WTC11 (cell line): ENCODE results near the gene NCOA1. TPM values are rescaled to one million over a fixed set of nuclear protein-coding genes. Genes with fewer than 3 reads are reported as not detected.
A peak's percentile ranks its signal among the peaks of the same experiment; 100 is the strongest.

Experiments used
- ATAC-seq: fragments of 200-7000 bp; cut with Tn5 transposase; 2 replicates; pipeline ENCODE4 v1.10.0; 2021; ENCODE audit warnings: mild to moderate bottlenecking, moderate library complexity
- CTCF ChIA-PET: fragments of 300-600 bp; sonication (Branson Sonifier 250); formaldehyde crosslinking; loops from one replicate; lab custom pipeline; 2021; ENCODE audit warnings: antibody characterized with exemption; lab: Charles Lee
- POLR2A ChIA-PET: fragments of 350-600 bp; sonication (Branson Sonifier 250); formaldehyde crosslinking; loops from one replicate; lab custom pipeline; 2021; ENCODE audit warnings: antibody characterized with exemption; lab: Charles Lee
- DNase-seq: peaks from one replicate; pipeline ENCODE4 v3.0.0; 2021; ENCODE audit warnings: low spot score
- H3K27ac Mint-ChIP-seq: 2 replicates; pipeline ENCODE4 v1.8.0; 2021; ENCODE audit warnings: mixed read lengths
- H3K27me3 Mint-ChIP-seq: 2 replicates; pipeline ENCODE4 v1.8.0; 2021; ENCODE audit warnings: low read depth, mild to moderate bottlenecking, moderate library complexity, mixed read lengths
- H3K36me3 Mint-ChIP-seq: 2 replicates; pipeline ENCODE4 v1.8.0; 2021; ENCODE audit warnings: mixed read lengths
- H3K4me1 Mint-ChIP-seq: 2 replicates; pipeline ENCODE4 v1.8.0; 2022; ENCODE audit warnings: mixed read lengths
- H3K4me3 Mint-ChIP-seq: 2 replicates; pipeline ENCODE4 v1.8.0; 2021; ENCODE audit warnings: mild to moderate bottlenecking, moderate library complexity, mixed read lengths
- H3K9me3 Mint-ChIP-seq: 2 replicates; pipeline ENCODE4 v1.8.0; 2021; ENCODE audit warnings: mixed read lengths
- ESRRA ChIP-seq: sonication (generic); formaldehyde crosslinking; IDR thresholded peaks from 2 replicates; pipeline ENCODE4 v1.8.1; 2022; ENCODE audit warnings: mild to moderate bottlenecking, missing genetic modification reagents, borderline replicate concordance
- IRF2 ChIP-seq: sonication (generic); formaldehyde crosslinking; IDR thresholded peaks from 2 replicates; pipeline ENCODE4 v1.8.0; 2022; ENCODE audit warnings: low read depth, missing genetic modification reagents, borderline replicate concordance
- JAZF1 ChIP-seq: fragments of 250-450 bp; sonication (Bioruptor Pico); IDR thresholded peaks from 2 replicates; pipeline ENCODE4 v1.9.0; 2021; ENCODE audit warnings: moderate library complexity, mild to moderate bottlenecking, inconsistent platforms
- MYBL2 ChIP-seq: sonication (generic); formaldehyde crosslinking; IDR thresholded peaks from 2 replicates; pipeline ENCODE4 v1.8.1; 2023; ENCODE audit warnings: mild to moderate bottlenecking, moderate library complexity, missing genetic modification reagents
- NR2C2 ChIP-seq: sonication (generic); formaldehyde crosslinking; IDR thresholded peaks from 2 replicates; pipeline ENCODE4 v1.8.0; 2022; ENCODE audit warnings: mild to moderate bottlenecking, missing genetic modification reagents
- RORB ChIP-seq: fragments of 250-450 bp; sonication (Bioruptor Pico); IDR thresholded peaks from 2 replicates; pipeline ENCODE4 v1.9.0; 2021; ENCODE audit warnings: mild to moderate bottlenecking
- SMAD4 ChIP-seq: sonication (generic); formaldehyde crosslinking; IDR thresholded peaks from 2 replicates; pipeline ENCODE4 v1.8.0; 2022; ENCODE audit warnings: mild to moderate bottlenecking, missing genetic modification reagents
- ZNF138 ChIP-seq: sonication (generic); formaldehyde crosslinking; conservative IDR thresholded peaks from 2 replicates; pipeline ENCODE4 v1.8.1; 2022; ENCODE audit warnings: mild to moderate bottlenecking, moderate library complexity, missing genetic modification reagents
- ZNF671 ChIP-seq: fragments of 250-450 bp; sonication (Bioruptor Pico); IDR thresholded peaks from 2 replicates; pipeline ENCODE4 v1.8.0; 2021; ENCODE audit warnings: mild to moderate bottlenecking
- total RNA-seq: library from RNA; stranded (reverse); gene quantifications from 3 replicates; pipeline ENCODE4 v1.2.3, GENCODE V29; 2021
- TF ChIP-seq, protein P1 (sequence below): sonication (generic); formaldehyde crosslinking; IDR thresholded peaks from 2 replicates; pipeline ENCODE4 v1.8.1; 2022; ENCODE audit warnings: mild to moderate bottlenecking, moderate library complexity, missing genetic modification reagents
- TF ChIP-seq, protein P2 (sequence below): sonication (generic); formaldehyde crosslinking; IDR thresholded peaks from 2 replicates; pipeline ENCODE4 v1.8.0; 2022; ENCODE audit warnings: mild to moderate bottlenecking, missing genetic modification reagents
- TF ChIP-seq, protein P3 (sequence below): sonication (generic); formaldehyde crosslinking; IDR thresholded peaks from 2 replicates; pipeline ENCODE4 v1.8.0; 2023; ENCODE audit warnings: missing genetic modification reagents, mild to moderate bottlenecking, borderline replicate concordance
- TF ChIP-seq, protein P4 (sequence below): sonication (generic); formaldehyde crosslinking; IDR thresholded peaks from 2 replicates; pipeline ENCODE4 v1.8.0; 2022; ENCODE audit warnings: mild to moderate bottlenecking, missing genetic modification reagents
- TF ChIP-seq, protein P5 (sequence below): fragments of 250-450 bp; sonication (Bioruptor Pico); IDR thresholded peaks from 2 replicates; pipeline ENCODE4 v2.1.2; 2022; ENCODE audit warnings: mild to moderate bottlenecking, moderate library complexity
- TF ChIP-seq, protein P6 (sequence below): sonication (generic); formaldehyde crosslinking; IDR thresholded peaks from 2 replicates; pipeline ENCODE4 v1.8.1; 2023; ENCODE audit warnings: mild to moderate bottlenecking, missing genetic modification reagents, moderate library complexity

The NCOA1 gene
- total RNA-seq, 1 experiment from 2014 or later = 16.9 TPM

DNA sequence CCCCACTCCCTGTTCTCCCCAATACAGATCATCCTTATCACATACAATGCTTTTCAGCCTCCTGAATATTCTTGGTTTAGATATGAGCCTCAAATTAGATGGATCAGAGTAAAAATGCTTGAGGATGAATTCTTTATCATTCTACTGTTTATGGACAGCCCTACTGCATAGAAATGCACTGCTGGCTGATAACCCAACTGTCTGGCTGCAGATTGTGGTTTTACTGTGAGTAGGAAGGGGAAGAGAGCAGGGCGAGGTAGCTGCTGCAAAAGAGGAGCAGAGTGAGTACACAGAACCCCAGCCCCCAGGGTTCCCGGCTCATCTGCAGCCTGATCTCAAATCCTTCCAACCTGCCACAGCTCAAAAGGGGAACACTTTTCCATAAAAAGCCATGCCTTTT is 29.4 kb upstream of the NCOA1 start:
- TF ChIP-seq MYBL2 (CRISPR knock-in tag) (no peak), SMAD4 (no peak)
- Mint-ChIP-seq H3K4me3 (no peak overlapping the region), H3K9me3 (no peaks in the 10 kb centered on the region), H3K27me3 (no peaks in the 10 kb centered on the region; the same call in 1 of the 2 replicates), H3K27ac (no peak overlapping the region), H3K36me3 (no peaks in the 10 kb centered on the region), H3K4me1 (peaks cover 12% of the 10 kb centered on the region)
- ChIA-PET CTCF (interaction anchor here (1.5 kb wide), 1 partner anchor 39 kb away, joined by 3 read pairs; no protein-coding TSS in a partner anchor), POLR2A (no interaction called here)
- DNase-seq = no peak
- peak; percentile 43 for ATAC-seq

DNA sequence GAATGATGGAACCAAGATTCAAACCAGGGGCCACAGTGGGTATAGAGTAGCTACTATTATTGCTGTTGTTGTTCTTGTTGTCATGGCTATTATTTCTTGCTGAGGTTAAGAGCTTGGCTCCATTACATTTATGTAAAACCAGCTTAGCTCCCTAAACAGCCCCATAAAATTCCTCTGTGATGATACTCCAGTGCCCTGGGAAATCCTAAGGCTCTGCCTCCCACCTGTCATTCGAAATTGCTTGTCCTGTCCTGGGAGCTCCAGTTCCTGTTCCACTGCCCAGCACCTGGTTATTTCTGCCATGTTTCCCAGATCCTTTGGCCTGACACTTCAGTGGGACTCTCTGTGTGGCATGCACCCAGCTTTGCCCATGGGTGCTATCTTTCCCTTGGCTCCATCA is 27.8 kb upstream of the NCOA1 start:
- CTCF ChIA-PET = interaction anchor here (1.5 kb wide), 1 partner anchor 41 kb away, joined by 3 read pairs; no protein-coding TSS in a partner anchor
- no peaks in the 10 kb centered on the region; the same call in 1 of the 2 replicates for H3K27me3 Mint-ChIP-seq
- DNase-seq = no peak
- H3K9me3 Mint-ChIP-seq = no peaks in the 10 kb centered on the region
- H3K36me3 Mint-ChIP-seq = no peaks in the 10 kb centered on the region
- no peak overlapping the region for H3K27ac Mint-ChIP-seq
- no peak for ATAC-seq
- no peak overlapping the region for H3K4me3 Mint-ChIP-seq
- TF ChIP-seq ZNF138 (CRISPR knock-in tag) = no peak
- TF ChIP-seq, protein P1, sequence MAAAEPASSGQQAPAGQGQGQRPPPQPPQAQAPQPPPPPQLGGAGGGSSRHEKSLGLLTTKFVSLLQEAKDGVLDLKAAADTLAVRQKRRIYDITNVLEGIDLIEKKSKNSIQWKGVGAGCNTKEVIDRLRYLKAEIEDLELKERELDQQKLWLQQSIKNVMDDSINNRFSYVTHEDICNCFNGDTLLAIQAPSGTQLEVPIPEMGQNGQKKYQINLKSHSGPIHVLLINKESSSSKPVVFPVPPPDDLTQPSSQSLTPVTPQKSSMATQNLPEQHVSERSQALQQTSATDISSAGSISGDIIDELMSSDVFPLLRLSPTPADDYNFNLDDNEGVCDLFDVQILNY (CRISPR knock-in tag) = no peak
- no peak for TF ChIP-seq NR2C2 (CRISPR knock-in tag)
- TF ChIP-seq RORB (CRISPR knock-in tag) = no peak
- TF ChIP-seq, protein P2, sequence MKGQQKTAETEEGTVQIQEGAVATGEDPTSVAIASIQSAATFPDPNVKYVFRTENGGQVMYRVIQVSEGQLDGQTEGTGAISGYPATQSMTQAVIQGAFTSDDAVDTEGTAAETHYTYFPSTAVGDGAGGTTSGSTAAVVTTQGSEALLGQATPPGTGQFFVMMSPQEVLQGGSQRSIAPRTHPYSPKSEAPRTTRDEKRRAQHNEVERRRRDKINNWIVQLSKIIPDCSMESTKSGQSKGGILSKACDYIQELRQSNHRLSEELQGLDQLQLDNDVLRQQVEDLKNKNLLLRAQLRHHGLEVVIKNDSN (CRISPR knock-in tag) = no peak
- TF ChIP-seq, protein P3, sequence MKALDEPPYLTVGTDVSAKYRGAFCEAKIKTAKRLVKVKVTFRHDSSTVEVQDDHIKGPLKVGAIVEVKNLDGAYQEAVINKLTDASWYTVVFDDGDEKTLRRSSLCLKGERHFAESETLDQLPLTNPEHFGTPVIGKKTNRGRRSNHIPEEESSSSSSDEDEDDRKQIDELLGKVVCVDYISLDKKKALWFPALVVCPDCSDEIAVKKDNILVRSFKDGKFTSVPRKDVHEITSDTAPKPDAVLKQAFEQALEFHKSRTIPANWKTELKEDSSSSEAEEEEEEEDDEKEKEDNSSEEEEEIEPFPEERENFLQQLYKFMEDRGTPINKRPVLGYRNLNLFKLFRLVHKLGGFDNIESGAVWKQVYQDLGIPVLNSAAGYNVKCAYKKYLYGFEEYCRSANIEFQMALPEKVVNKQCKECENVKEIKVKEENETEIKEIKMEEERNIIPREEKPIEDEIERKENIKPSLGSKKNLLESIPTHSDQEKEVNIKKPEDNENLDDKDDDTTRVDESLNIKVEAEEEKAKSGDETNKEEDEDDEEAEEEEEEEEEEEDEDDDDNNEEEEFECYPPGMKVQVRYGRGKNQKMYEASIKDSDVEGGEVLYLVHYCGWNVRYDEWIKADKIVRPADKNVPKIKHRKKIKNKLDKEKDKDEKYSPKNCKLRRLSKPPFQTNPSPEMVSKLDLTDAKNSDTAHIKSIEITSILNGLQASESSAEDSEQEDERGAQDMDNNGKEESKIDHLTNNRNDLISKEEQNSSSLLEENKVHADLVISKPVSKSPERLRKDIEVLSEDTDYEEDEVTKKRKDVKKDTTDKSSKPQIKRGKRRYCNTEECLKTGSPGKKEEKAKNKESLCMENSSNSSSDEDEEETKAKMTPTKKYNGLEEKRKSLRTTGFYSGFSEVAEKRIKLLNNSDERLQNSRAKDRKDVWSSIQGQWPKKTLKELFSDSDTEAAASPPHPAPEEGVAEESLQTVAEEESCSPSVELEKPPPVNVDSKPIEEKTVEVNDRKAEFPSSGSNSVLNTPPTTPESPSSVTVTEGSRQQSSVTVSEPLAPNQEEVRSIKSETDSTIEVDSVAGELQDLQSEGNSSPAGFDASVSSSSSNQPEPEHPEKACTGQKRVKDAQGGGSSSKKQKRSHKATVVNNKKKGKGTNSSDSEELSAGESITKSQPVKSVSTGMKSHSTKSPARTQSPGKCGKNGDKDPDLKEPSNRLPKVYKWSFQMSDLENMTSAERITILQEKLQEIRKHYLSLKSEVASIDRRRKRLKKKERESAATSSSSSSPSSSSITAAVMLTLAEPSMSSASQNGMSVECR (CRISPR knock-in tag) = no peak
- no peak for TF ChIP-seq IRF2 (CRISPR knock-in tag)
- TF ChIP-seq, protein P4, sequence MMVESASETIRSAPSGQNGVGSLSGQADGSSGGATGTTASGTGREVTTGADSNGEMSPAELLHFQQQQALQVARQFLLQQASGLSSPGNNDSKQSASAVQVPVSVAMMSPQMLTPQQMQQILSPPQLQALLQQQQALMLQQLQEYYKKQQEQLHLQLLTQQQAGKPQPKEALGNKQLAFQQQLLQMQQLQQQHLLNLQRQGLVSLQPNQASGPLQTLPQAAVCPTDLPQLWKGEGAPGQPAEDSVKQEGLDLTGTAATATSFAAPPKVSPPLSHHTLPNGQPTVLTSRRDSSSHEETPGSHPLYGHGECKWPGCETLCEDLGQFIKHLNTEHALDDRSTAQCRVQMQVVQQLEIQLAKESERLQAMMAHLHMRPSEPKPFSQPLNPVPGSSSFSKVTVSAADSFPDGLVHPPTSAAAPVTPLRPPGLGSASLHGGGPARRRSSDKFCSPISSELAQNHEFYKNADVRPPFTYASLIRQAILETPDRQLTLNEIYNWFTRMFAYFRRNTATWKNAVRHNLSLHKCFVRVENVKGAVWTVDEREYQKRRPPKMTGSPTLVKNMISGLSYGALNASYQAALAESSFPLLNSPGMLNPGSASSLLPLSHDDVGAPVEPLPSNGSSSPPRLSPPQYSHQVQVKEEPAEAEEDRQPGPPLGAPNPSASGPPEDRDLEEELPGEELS (CRISPR knock-in tag) = no peak
- TF ChIP-seq, protein P5, sequence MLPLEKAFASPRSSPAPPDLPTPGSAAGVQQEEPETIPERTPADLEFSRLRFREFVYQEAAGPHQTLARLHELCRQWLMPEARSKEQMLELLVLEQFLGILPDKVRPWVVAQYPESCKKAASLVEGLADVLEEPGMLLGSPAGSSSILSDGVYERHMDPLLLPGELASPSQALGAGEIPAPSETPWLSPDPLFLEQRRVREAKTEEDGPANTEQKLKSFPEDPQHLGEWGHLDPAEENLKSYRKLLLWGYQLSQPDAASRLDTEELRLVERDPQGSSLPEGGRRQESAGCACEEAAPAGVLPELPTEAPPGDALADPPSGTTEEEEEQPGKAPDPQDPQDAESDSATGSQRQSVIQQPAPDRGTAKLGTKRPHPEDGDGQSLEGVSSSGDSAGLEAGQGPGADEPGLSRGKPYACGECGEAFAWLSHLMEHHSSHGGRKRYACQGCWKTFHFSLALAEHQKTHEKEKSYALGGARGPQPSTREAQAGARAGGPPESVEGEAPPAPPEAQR (CRISPR knock-in tag) = no peak
- no peak for TF ChIP-seq ESRRA (CRISPR knock-in tag)
- TF ChIP-seq, protein P6, sequence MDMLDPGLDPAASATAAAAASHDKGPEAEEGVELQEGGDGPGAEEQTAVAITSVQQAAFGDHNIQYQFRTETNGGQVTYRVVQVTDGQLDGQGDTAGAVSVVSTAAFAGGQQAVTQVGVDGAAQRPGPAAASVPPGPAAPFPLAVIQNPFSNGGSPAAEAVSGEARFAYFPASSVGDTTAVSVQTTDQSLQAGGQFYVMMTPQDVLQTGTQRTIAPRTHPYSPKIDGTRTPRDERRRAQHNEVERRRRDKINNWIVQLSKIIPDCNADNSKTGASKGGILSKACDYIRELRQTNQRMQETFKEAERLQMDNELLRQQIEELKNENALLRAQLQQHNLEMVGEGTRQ = no peak
- no peak for TF ChIP-seq ZNF671 (CRISPR knock-in tag)
- TF ChIP-seq JAZF1 = no peak
- TF ChIP-seq, all 79 proteins: peak for 0
- POLR2A ChIA-PET = no interaction called here
- peaks cover 24% of the 10 kb centered on the region for H3K4me1 Mint-ChIP-seq
